A549 (cell line): ENCODE measurements around the gene ARHGAP22. TPM values are rescaled to one million over a fixed set of nuclear protein-coding genes. Genes with fewer than 3 reads are reported as not detected.

Source experiments
- ATAC-seq, 2 experiments: fragments of 200-7000 bp in 1 of 2; fragments of >200 bp in 1 of 2; cut with Nextera tagmentation in 1 of 2; cut with Tn5 transposase in 1 of 2; 3 replicates each; pipeline versions ENCODE4 v1.8.0 to v1.9.1; 2018 to 2020; ENCODE audit warnings: mild to moderate bottlenecking in 1 of 2, moderate library complexity in 1 of 2
- CTCF ChIA-PET: fragments of 300-600 bp; sonication (Branson Sonifier 250); formaldehyde crosslinking; extraction: SDS; loops from one replicate; lab custom pipeline; 2021; ENCODE audit warnings: antibody characterized with exemption, inconsistent platforms; lab: Yijun Ruan, JAX
- POLR2A ChIA-PET: fragments of 350-600 bp; formaldehyde crosslinking; extraction: SDS; loops from one replicate; lab custom pipeline; 2021; ENCODE audit warnings: antibody characterized with exemption, inconsistent platforms; lab: Yijun Ruan, JAX
- DNase-seq, 2 experiments: peaks; one replicate each; pipeline versions ENCODE4 v3.0.0 to v3.0.0-alpha.2; 2011 to 2016; ENCODE audit warnings: low read depth in 1 of 2, low spot score in 1 of 2
- FAIRE-seq: peaks from 2 replicates; lab custom pipeline; 2011; peaks lifted over from hg19 to GRCh38; lab: Jason Lieb, UNC
- H3K27ac ChIP-seq, 2 experiments: fragments of >200 bp; sonication (Bioruptor Twin); formaldehyde crosslinking; 3 replicates each; pipeline ENCODE4 v1.5.1; 2016 to 2017
- H3K4me1 ChIP-seq: fragments of >200 bp; sonication (Bioruptor Twin); formaldehyde crosslinking; 3 replicates; pipeline ENCODE4 v1.6.1; 2016
- H3K4me2 ChIP-seq: fragments of >200 bp; sonication (Bioruptor Twin); formaldehyde crosslinking; 3 replicates; pipeline ENCODE4 v1.6.1; 2016
- H3K4me3 ChIP-seq: fragments of >200 bp; sonication (Bioruptor Twin); formaldehyde crosslinking; 3 replicates; pipeline ENCODE4 v1.5.1; 2016
- H3K9me3 ChIP-seq: fragments of >200 bp; sonication (Bioruptor Twin); formaldehyde crosslinking; 3 replicates; pipeline ENCODE4 v1.6.1; 2016
- CBX8 ChIP-seq: fragments of 200-600 bp; sonication (generic); IDR thresholded peaks from 2 replicates; pipeline ENCODE4 v1.6.1; 2016
- CHD2 ChIP-seq: fragments of 150-350 bp; IDR thresholded peaks from 2 replicates; pipeline ENCODE4 v1.6.1; 2014; ENCODE audit warnings: low read length; ENCODE audit not compliant: partially characterized antibody
- E2F6 ChIP-seq: IDR thresholded peaks from 2 replicates; pipeline ENCODE4 v1.6.1; 2012; ENCODE audit warnings: low read depth, borderline replicate concordance
- EHMT2 ChIP-seq: fragments of 200-600 bp; sonication (generic); IDR thresholded peaks from 2 replicates; pipeline ENCODE4 v1.6.1; 2016; ENCODE audit warnings: antibody characterized with exemption, low read depth, mild to moderate bottlenecking, moderate library complexity
- EP300 ChIP-seq, 2 experiments: fragments of >200 bp; sonication (Bioruptor Twin); formaldehyde crosslinking; IDR thresholded peaks; 2 replicates in 1 of 2; 3 replicates in 1 of 2; pipeline ENCODE4 v1.6.1; 2016 to 2017
- FOSB ChIP-seq: fragments of 250-450 bp; sonication (Bioruptor Pico); IDR thresholded peaks from 2 replicates; pipeline ENCODE4 v1.5.0; 2020; ENCODE audit warnings: mild to moderate bottlenecking, moderate library complexity
- HEYL ChIP-seq: fragments of 250-450 bp; sonication (Bioruptor Pico); IDR thresholded peaks from 2 replicates; pipeline ENCODE4 v1.8.0; 2021; ENCODE audit warnings: mild to moderate bottlenecking, moderate library complexity
- HOXB13 ChIP-seq: fragments of 250-450 bp; sonication (Bioruptor Pico); IDR thresholded peaks from 2 replicates; pipeline ENCODE4 v1.5.0; 2020; ENCODE audit warnings: low read depth, mild to moderate bottlenecking, moderate library complexity
- JUN ChIP-seq, 2 experiments: fragments of >200 bp; sonication (Bioruptor Twin); formaldehyde crosslinking; IDR thresholded peaks; 2 replicates in 1 of 2; 3 replicates in 1 of 2; pipeline ENCODE4 v1.6.1; 2016 to 2017
- MAFK ChIP-seq: fragments of 450-650 bp; IDR thresholded peaks from 2 replicates; pipeline ENCODE4 v1.6.1; 2014; ENCODE audit not compliant: partially characterized antibody
- MAZ ChIP-seq: fragments of 150-350 bp; IDR thresholded peaks from 2 replicates; pipeline ENCODE4 v1.6.1; 2014; ENCODE audit warnings: antibody characterized with exemption, low read depth, low read length, borderline replicate concordance
- MYC ChIP-seq: IDR thresholded peaks from 2 replicates; pipeline ENCODE4 v1.6.1; 2012; ENCODE audit warnings: mild to moderate bottlenecking, inconsistent platforms, low read length, improper control_type of control experiment, borderline replicate concordance
- NFE2L2 ChIP-seq: fragments of 150-350 bp; conservative IDR thresholded peaks from 2 replicates; pipeline ENCODE4 v1.6.1; 2014; ENCODE audit warnings: low read length
- PHF8 ChIP-seq: fragments of 200-600 bp; sonication (generic); IDR thresholded peaks from 2 replicates; pipeline ENCODE4 v1.6.1; 2016; ENCODE audit warnings: low read depth, mild to moderate bottlenecking, antibody characterized with exemption, moderate library complexity, borderline replicate concordance
- POLR2A ChIP-seq: IDR thresholded peaks from 2 replicates; pipeline ENCODE4 v1.6.1; 2012; ENCODE audit warnings: mild to moderate bottlenecking, low read length
- RAD21 ChIP-seq, 2 experiments: fragments of >200 bp in 1 of 2; sonication (Bioruptor Twin) in 1 of 2; formaldehyde crosslinking in 1 of 2; IDR thresholded peaks in 1 of 2; conservative IDR thresholded peaks in 1 of 2; 2 replicates in 1 of 2; 3 replicates in 1 of 2; pipeline ENCODE4 v1.6.1; 2012 to 2018; ENCODE audit warnings: inconsistent platforms in 1 of 2
- REST ChIP-seq: fragments of 200-600 bp; sonication (generic); IDR thresholded peaks from 2 replicates; pipeline ENCODE4 v1.6.1; 2016; ENCODE audit warnings: antibody characterized with exemption, mild to moderate bottlenecking, moderate library complexity
- TP53 ChIP-seq: fragments of 250-450 bp; sonication (Bioruptor Pico); IDR thresholded peaks from 2 replicates; pipeline ENCODE4 v1.5.0; 2021; ENCODE audit warnings: mild to moderate bottlenecking, moderate library complexity
- ZFP36 ChIP-seq: fragments of 450-650 bp; IDR thresholded peaks from 2 replicates; pipeline ENCODE4 v1.6.1; 2014; ENCODE audit warnings: borderline replicate concordance; ENCODE audit not compliant: partially characterized antibody
- WGBS: methylation state at CpG from one replicate; pipeline ENCODE4 v1.1.6; 2017; ENCODE audit errors: missing lambda C conversion rate; 5-methylcytosine and 5-hydroxymethylcytosine counted together
- polyA plus RNA-seq, 4 experiments: library from polyadenylated mRNA; depleted of rRNA in 3 of 4; stranded (reverse); fragments of >200 nt; fragmentation: RNase III in 1 of 4; extraction: RNeasy Plus Mini Kit Qiagen cat#74134 plus additional on column Dnase treatment in 1 of 4; gene quantifications; 2 replicates in 3 of 4; 3 replicates in 1 of 4; pipeline ENCODE4 v1.2.3, GENCODE V29; 2011 to 2017
- TF ChIP-seq, protein P1 (sequence below): fragments of 450-650 bp; IDR thresholded peaks from 2 replicates; pipeline ENCODE4 v1.6.1; 2014; ENCODE audit warnings: antibody characterized with exemption

ARHGAP22 gene
- polyA plus RNA-seq, 2 of the 4 experiments (the other 2 are of a cell fraction), result 1.9 to 3.2 TPM

DNA sequence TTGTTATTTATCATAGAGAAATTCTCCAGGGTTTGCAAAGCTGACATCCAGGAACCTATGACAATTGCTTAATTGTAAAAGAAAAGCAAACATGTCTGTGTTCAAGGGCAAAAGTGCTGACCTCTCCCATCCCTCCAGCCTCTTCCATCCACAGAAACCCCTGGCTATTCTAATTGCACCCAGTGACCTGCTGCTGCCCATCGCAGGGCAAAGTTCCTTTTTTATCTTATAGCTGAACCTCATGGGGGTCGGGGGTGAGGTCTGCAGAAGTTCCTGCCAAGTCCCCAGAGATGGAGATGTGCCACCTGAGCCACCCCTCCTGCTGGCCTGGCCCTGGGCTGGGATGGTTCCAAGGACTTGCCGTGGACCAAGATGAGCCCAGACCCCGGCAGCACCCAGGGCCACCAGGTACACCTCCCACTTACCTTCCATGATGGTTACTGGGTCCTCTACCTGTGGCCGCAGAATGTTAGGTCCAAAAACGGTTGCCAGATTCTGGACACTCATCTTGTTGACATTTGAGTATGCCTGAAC, 151.9 kb downstream of the ARHGAP22 start:
- TF ChIP-seq HOXB13 (CRISPR knock-in tag), result no peak
- no peak for TF ChIP-seq MAFK
- no peak for TF ChIP-seq HEYL (CRISPR knock-in tag)
- TF ChIP-seq POLR2A, result no peak
- TF ChIP-seq MAZ, result no peak
- TF ChIP-seq CBX8, result no peak
- no peak for TF ChIP-seq EHMT2
- no peak for TF ChIP-seq ZFP36
- TF ChIP-seq EP300 (IDR thresholded peaks at IDR 0.05), result no peak
- TF ChIP-seq REST, result no peak
- no peak for TF ChIP-seq FOSB (CRISPR knock-in tag)
- no peak for TF ChIP-seq MYC
- Histone ChIP-seq H3K27ac (no peak overlapping the region), H3K4me1 (no peaks in the 10 kb centered on the region), H3K4me3 (no peak overlapping the region), H3K9me3 (no peaks in the 10 kb centered on the region), H3K4me2 (no peak overlapping the region)
- ChIA-PET CTCF (interaction anchor here (1.1 kb wide), 1 partner anchor 71 kb away, joined by 3 read pairs; no protein-coding TSS in a partner anchor), POLR2A (no interaction called here)
- ATAC-seq, result no peak
- no peak for DNase-seq
- FAIRE-seq, result no peak
- 69% methylated on average over 4 of the region's 6 CpGs for WGBS

GRCh38 chr10:48451969-48452878, 152.6 kb downstream of the ARHGAP22 start:
- ChIA-PET CTCF (interaction anchor here (1.1 kb wide), 1 partner anchor 71 kb away, joined by 3 read pairs; no protein-coding TSS in a partner anchor), POLR2A (no interaction called here)
- H3K4me1 ChIP-seq, result no peaks in the 10 kb centered on the region
- H3K4me3 ChIP-seq, result no peak overlapping the region
- DNase-seq (no peak), ATAC-seq (no peak), FAIRE-seq (no peak)
- no peak for TF ChIP-seq TP53 (CRISPR knock-in tag)
- no peak for TF ChIP-seq CHD2
- TF ChIP-seq NFE2L2, result no peak
- TF ChIP-seq JUN (IDR thresholded peaks at IDR 0.05), result no peak
- TF ChIP-seq POLR2A, result no peak
- TF ChIP-seq EP300 (IDR thresholded peaks at IDR 0.05), result no peak
- TF ChIP-seq E2F6, result no peak
- TF ChIP-seq HOXB13 (CRISPR knock-in tag), result no peak
- no peak for TF ChIP-seq RAD21 (conservative IDR thresholded peaks at IDR 0.05 in 1 of 2, IDR thresholded peaks at IDR 0.05 in 1 of 2)
- TF ChIP-seq PHF8, result no peak
- no peak for TF ChIP-seq MAZ
- TF ChIP-seq, protein P1, sequence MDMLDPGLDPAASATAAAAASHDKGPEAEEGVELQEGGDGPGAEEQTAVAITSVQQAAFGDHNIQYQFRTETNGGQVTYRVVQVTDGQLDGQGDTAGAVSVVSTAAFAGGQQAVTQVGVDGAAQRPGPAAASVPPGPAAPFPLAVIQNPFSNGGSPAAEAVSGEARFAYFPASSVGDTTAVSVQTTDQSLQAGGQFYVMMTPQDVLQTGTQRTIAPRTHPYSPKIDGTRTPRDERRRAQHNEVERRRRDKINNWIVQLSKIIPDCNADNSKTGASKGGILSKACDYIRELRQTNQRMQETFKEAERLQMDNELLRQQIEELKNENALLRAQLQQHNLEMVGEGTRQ, result no peak
- 86% methylated on average over 14 of the region's 15 CpGs for WGBS
- no peak overlapping the region for H3K27ac ChIP-seq
- H3K9me3 ChIP-seq, result no peaks in the 10 kb centered on the region
- H3K4me2 ChIP-seq, result no peak overlapping the region
